CD14-positive monocyte (primary cell): ENCODE results near the gene FYTTD1. TPM values are rescaled to one million over a fixed set of nuclear protein-coding genes. Genes with fewer than 3 reads are reported as not detected.

Source experiments
- DNase-seq, 3 donors: peaks; one replicate each; pipeline ENCODE4 v3.0.0-alpha.2; 2011 to 2022
- H2AFZ ChIP-seq: 2 replicates; pipeline ENCODE4 v1.6.0; 2012; ENCODE audit warnings: mild to moderate bottlenecking, low read depth, low read length, inconsistent platforms; ENCODE audit not compliant: insufficient read depth, poor library complexity, severe bottlenecking
- H3K27ac ChIP-seq, 2 donors: 1 replicate in 1 of 2; 2 replicates in 1 of 2; pipeline ENCODE4 v1.5.1; 2012 to 2013; ENCODE audit warnings: low read length in 2 of 2, control low read depth in 1 of 2, inconsistent platforms in 1 of 2, low read depth in 1 of 2, mild to moderate bottlenecking in 1 of 2
- H3K27me3 ChIP-seq, 2 donors: one replicate each; pipeline versions ENCODE4 v1.6.0 to v1.6.1; 2011 to 2013; ENCODE audit warnings: low read length in 2 of 2; ENCODE audit not compliant: control insufficient read depth in 2 of 2, insufficient read depth in 2 of 2
- H3K36me3 ChIP-seq, 2 donors: replicated peaks in 1 of 2; 1 replicate in 1 of 2; 2 replicates in 1 of 2; pipeline versions ENCODE4 v1.5.1 to v1.6.1; 2012 to 2013; ENCODE audit warnings: low read length in 2 of 2, control low read depth in 1 of 2, inconsistent platforms in 1 of 2, mild to moderate bottlenecking in 1 of 2; ENCODE audit not compliant: insufficient read depth in 2 of 2, control insufficient read depth in 1 of 2
- H3K4me1 ChIP-seq, 2 donors: 1 replicate in 1 of 2; 2 replicates in 1 of 2; pipeline versions ENCODE4 v1.5.1 to v1.6.1; 2012 to 2013; ENCODE audit warnings: low read length in 2 of 2, control low read depth in 1 of 2, inconsistent platforms in 1 of 2, mild to moderate bottlenecking in 1 of 2, moderate library complexity in 1 of 2; ENCODE audit not compliant: insufficient read depth in 2 of 2, control insufficient read depth in 1 of 2
- H3K4me2 ChIP-seq: replicated peaks from 2 replicates; pipeline ENCODE3; 2012; ENCODE audit warnings: low read length, moderate library complexity, mild to moderate bottlenecking; ENCODE audit not compliant: poor library complexity, severe bottlenecking; ENCODE audit errors: extremely low read depth
- H3K4me3 ChIP-seq, 3 experiments: fragments of 200-600 bp in 1 of 3; sonication (generic) in 1 of 3; replicated peaks in 1 of 3; 1 replicate in 2 of 3; 2 replicates in 1 of 3; pipeline ENCODE4 v1.5.1; 2011 to 2013; ENCODE audit warnings: low read length in 3 of 3, mild to moderate bottlenecking in 3 of 3, control low read depth in 2 of 3, low read depth in 2 of 3, inconsistent platforms in 1 of 3, moderate library complexity in 1 of 3
- H3K79me2 ChIP-seq: 2 replicates; pipeline ENCODE4 v1.6.0; 2012; ENCODE audit warnings: mild to moderate bottlenecking, control low read depth, inconsistent platforms, low read length, moderate library complexity; ENCODE audit not compliant: insufficient read depth
- H3K9ac ChIP-seq: 2 replicates; pipeline ENCODE4 v1.6.0; 2017; ENCODE audit warnings: low read length, mild to moderate bottlenecking; ENCODE audit not compliant: insufficient read depth, poor library complexity, severe bottlenecking
- H3K9me3 ChIP-seq, 2 donors: replicated peaks in 1 of 2; 1 replicate in 1 of 2; 2 replicates in 1 of 2; pipeline versions ENCODE4 v1.5.1 to v1.6.1; 2012 to 2013; ENCODE audit warnings: low read length in 2 of 2, control low read depth in 1 of 2; ENCODE audit not compliant: control insufficient read depth in 1 of 2, insufficient read depth in 1 of 2
- H4K20me1 ChIP-seq: 2 replicates; pipeline ENCODE4 v1.6.0; 2012; ENCODE audit warnings: mild to moderate bottlenecking, low read length, control low read depth, moderate library complexity; ENCODE audit not compliant: insufficient read depth
- H3K27ac Mint-ChIP-seq, 7 donors: one replicate each; pipeline ENCODE4 v1.8.0; 2020; ENCODE audit warnings: mild to moderate bottlenecking in 7 of 7, mixed read lengths in 7 of 7, moderate library complexity in 6 of 7, inconsistent platforms in 2 of 7
- H3K27me3 Mint-ChIP-seq, 3 donors: one replicate each; pipeline ENCODE4 v1.8.0; 2021 to 2022; ENCODE audit warnings: low read depth in 3 of 3, mild to moderate bottlenecking in 3 of 3, mixed read lengths in 3 of 3, moderate library complexity in 3 of 3, inconsistent platforms in 1 of 3
- H3K36me3 Mint-ChIP-seq, 2 donors: one replicate each; pipeline ENCODE4 v1.8.0; 2020; ENCODE audit warnings: mixed read lengths in 2 of 2, inconsistent platforms in 1 of 2, mild to moderate bottlenecking in 1 of 2
- H3K4me1 Mint-ChIP-seq: one replicate; pipeline ENCODE4 v1.8.0; 2020; ENCODE audit warnings: mild to moderate bottlenecking, mixed read lengths
- H3K4me3 Mint-ChIP-seq, 2 donors: one replicate each; pipeline ENCODE4 v1.8.0; 2020; ENCODE audit warnings: mild to moderate bottlenecking in 2 of 2, mixed read lengths in 2 of 2, moderate library complexity in 1 of 2
- H3K9me3 Mint-ChIP-seq, 7 donors: one replicate each; pipeline ENCODE4 v1.8.0; 2020 to 2022; ENCODE audit warnings: mixed read lengths in 7 of 7, mild to moderate bottlenecking in 6 of 7, moderate library complexity in 6 of 7, inconsistent platforms in 2 of 7
- WGBS: methylation state at CpG from one replicate; pipeline ENCODE4 v1.1.5; 2013; ENCODE audit warnings: missing lambda C conversion rate; ENCODE audit not compliant: insufficient coverage; 5-methylcytosine and 5-hydroxymethylcytosine counted together
- intact Hi-C, 2 donors: fragments of 100-400 bp; cut with micrococcal nuclease; formaldehyde crosslinking; loops; one replicate each; pipeline versions ENCODE4 v1.15.0 to v1.15.1; 2023
- polyA plus RNA-seq, 3 donors: library from polyadenylated mRNA; depleted of rRNA in 1 of 3; unstranded in 2 of 3; stranded (reverse) in 1 of 3; fragments of 300-500 nt in 2 of 3; fragments of >200 nt in 1 of 3; fragmentation: Illumina TruSeq in 2 of 3; gene quantifications; 1 replicate in 2 of 3; 2 replicates in 1 of 3; pipeline ENCODE4 v1.2.3, GENCODE V29; 2012 to 2021
- TF ChIP-seq, protein P1 (sequence below): fragments of 200-600 bp; IDR thresholded peaks from one replicate; pipeline ENCODE4 v1.8.0; 2022; ENCODE audit warnings: antibody characterized with exemption, mild to moderate bottlenecking

The FYTTD1 gene
- polyA plus RNA-seq, 3 donors = 11.5 to 73.2 (median 59.4) TPM

DNA sequence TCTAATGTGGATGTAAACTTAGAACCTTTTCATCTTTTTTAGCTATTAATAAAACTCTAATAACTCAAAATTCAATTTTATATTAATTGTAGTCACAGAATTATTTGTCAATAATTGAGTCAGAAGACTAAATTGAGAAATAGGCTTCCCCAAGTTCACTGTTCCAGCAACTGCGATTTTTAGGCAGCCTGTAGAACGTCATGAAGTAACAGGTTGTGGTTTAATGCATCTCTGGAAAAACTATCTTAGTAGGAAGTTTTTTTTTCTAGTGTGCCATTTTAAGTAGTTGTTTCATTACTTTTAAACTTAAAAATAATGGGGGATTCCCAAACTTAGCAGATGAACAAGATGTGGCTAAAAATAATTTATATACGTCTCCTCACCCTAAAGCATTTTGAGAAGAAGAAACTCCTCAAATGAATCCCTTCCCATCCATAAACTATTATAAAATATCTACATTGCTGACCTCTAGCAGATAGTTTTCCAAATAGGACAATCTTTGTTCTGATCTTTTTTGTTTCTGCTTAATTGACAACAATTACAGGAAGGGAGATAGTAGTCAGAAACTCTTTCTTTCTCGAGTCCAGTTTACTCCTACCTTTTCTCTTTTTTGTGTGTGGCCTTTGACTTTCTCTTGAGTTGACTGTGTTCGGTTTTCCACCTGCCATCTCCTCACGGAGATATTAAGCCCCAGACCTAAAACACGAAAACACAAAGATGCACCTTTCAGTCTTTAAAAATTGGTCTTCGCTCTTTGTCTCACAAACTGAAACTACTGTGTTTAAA is 84.4 kb downstream of the FYTTD1 start:
- peaks cover 61 to 76% of the 10 kb centered on the region in 2 donors for H3K36me3 Mint-ChIP-seq
- TF ChIP-seq, protein P1, sequence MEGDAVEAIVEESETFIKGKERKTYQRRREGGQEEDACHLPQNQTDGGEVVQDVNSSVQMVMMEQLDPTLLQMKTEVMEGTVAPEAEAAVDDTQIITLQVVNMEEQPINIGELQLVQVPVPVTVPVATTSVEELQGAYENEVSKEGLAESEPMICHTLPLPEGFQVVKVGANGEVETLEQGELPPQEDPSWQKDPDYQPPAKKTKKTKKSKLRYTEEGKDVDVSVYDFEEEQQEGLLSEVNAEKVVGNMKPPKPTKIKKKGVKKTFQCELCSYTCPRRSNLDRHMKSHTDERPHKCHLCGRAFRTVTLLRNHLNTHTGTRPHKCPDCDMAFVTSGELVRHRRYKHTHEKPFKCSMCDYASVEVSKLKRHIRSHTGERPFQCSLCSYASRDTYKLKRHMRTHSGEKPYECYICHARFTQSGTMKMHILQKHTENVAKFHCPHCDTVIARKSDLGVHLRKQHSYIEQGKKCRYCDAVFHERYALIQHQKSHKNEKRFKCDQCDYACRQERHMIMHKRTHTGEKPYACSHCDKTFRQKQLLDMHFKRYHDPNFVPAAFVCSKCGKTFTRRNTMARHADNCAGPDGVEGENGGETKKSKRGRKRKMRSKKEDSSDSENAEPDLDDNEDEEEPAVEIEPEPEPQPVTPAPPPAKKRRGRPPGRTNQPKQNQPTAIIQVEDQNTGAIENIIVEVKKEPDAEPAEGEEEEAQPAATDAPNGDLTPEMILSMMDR = no peak
- no peak overlapping the region for H3K27ac Mint-ChIP-seq
- Histone ChIP-seq H3K36me3 (peaks cover 66 to 90% of the 10 kb centered on the region in 2 donors), H3K4me2 (no peak overlapping the region), H3K4me1 (no peaks in the 10 kb centered on the region), H3K79me2 (no peaks in the 10 kb centered on the region), H3K9me3 (no peaks in the 10 kb centered on the region), H3K4me3 (no peak overlapping the region), H2AFZ (no peak overlapping the region), H4K20me1 (no peaks in the 10 kb centered on the region), H3K9ac (no peak overlapping the region), H3K27me3 (no peaks in the 10 kb centered on the region), H3K27ac (no peak overlapping the region)
- no CpG with 5 or more reads among the region's 8 CpGs for WGBS
- H3K4me1 Mint-ChIP-seq = no peaks in the 10 kb centered on the region
- H3K27me3 Mint-ChIP-seq = no peaks in the 10 kb centered on the region
- DNase-seq = no peak
- H3K4me3 Mint-ChIP-seq = no peak overlapping the region
- H3K9me3 Mint-ChIP-seq = no peaks in the 10 kb centered on the region
- intact Hi-C loops = no loop called here

GRCh38 chr3:197835509-197835908 is 85.8 kb downstream of the FYTTD1 start:
- TF ChIP-seq, protein P1 = no peak
- Mint-ChIP-seq H3K27me3 (no peaks in the 10 kb centered on the region), H3K27ac (no peak overlapping the region), H3K4me3 (no peak overlapping the region), H3K4me1 (no peaks in the 10 kb centered on the region), H3K36me3 (peaks cover 61 to 77% of the 10 kb centered on the region in 2 donors), H3K9me3 (no peaks in the 10 kb centered on the region)
- H4K20me1 ChIP-seq = no peaks in the 10 kb centered on the region
- H3K4me3 ChIP-seq = no peak overlapping the region
- no peaks in the 10 kb centered on the region for H3K4me1 ChIP-seq
- no peaks in the 10 kb centered on the region for H3K27me3 ChIP-seq
- intact Hi-C loops = no loop called here
- 100% methylated on average over 1 of the region's 5 CpGs for WGBS
- no peak overlapping the region for H3K9ac ChIP-seq
- DNase-seq = no peak
- no peak overlapping the region for H3K4me2 ChIP-seq
- no peak overlapping the region for H2AFZ ChIP-seq
- H3K79me2 ChIP-seq = no peaks in the 10 kb centered on the region
- H3K9me3 ChIP-seq = no peaks in the 10 kb centered on the region
- no peak overlapping the region for H3K27ac ChIP-seq
- peaks cover 69 to 90% of the 10 kb centered on the region in 2 donors for H3K36me3 ChIP-seq
